ENCODE data around the gene SEC14L5.

The SEC14L5 gene

GRCh38 chr16:4922721-4923342, 35.3 kb upstream of the SEC14L5 start:
- no peak overlapping the region for H3K9ac ChIP-seq (ENCODE audit: low read length)
- H3K79me1 ChIP-seq (ENCODE audit: low read length), result no peaks in the 10 kb centered on the region
- no peak overlapping the region for H2BK5ac ChIP-seq (ENCODE audit: low read depth, low read length, poor library complexity)
- peaks cover 1% of the 10 kb centered on the region for H3K9me3 ChIP-seq (ENCODE audit: insufficient read depth, low read depth, low read length)
- no peak overlapping the region for H4K12ac ChIP-seq (ENCODE audit: low read depth, low read length)
- no peak overlapping the region for H3K4me2 ChIP-seq (ENCODE audit: low read length)
- no peak overlapping the region for H2AFZ ChIP-seq (ENCODE audit: insufficient read depth, low read length, poor library complexity)
- H3K27me3 ChIP-seq (ENCODE audit: insufficient read depth, low read length), result no peaks in the 10 kb centered on the region
- H3K4me3 ChIP-seq (ENCODE audit: low read depth, low read length), result no peak overlapping the region
- no peak overlapping the region for H3K23ac ChIP-seq (ENCODE audit: low read length)
- H2BK12ac ChIP-seq (ENCODE audit: low read length), result no peak overlapping the region
- H3K4me1 ChIP-seq (ENCODE audit: control insufficient read depth in 1 of 2, insufficient read depth in 2 of 2, low read length in 2 of 2), result peaks cover 14 to 16% of the 10 kb centered on the region in 2 experiments
- H4K8ac ChIP-seq (ENCODE audit: low read depth, low read length), result no peak overlapping the region
- no peak overlapping the region for H2AK5ac ChIP-seq (ENCODE audit: low read length)
- H2BK120ac ChIP-seq (ENCODE audit: insufficient read depth, low read length, poor library complexity), result no peak overlapping the region
- DNase-seq, result no peak
- no peak overlapping the region for H4K91ac ChIP-seq (ENCODE audit: low read depth, low read length)
- no peak overlapping the region for H3K18ac ChIP-seq (ENCODE audit: low read length)
- no peak overlapping the region for H3K14ac ChIP-seq (ENCODE audit: low read length)
- WGBS (ENCODE audit: extremely low coverage, insufficient coverage, insufficient read length), result no CpG with 5 or more reads among the region's 18 CpGs
- H3K36me3 ChIP-seq (ENCODE audit: control insufficient read depth in 1 of 2, insufficient read depth in 2 of 2, low read length in 2 of 2), result no peaks in the 10 kb centered on the region
- no peaks in the 10 kb centered on the region for H3K79me2 ChIP-seq (ENCODE audit: control insufficient read depth, insufficient read depth, low read length, poor library complexity)
- no peak overlapping the region for H3K4ac ChIP-seq (ENCODE audit: low read depth, low read length)
- H3K27ac ChIP-seq (ENCODE audit: low read depth, low read length), result no peak overlapping the region

GRCh38 chr16:4923853-4924252, 34.3 kb upstream of the SEC14L5 start:
- no peaks in the 10 kb centered on the region for H3K79me1 ChIP-seq (ENCODE audit: low read length)
- H4K91ac ChIP-seq (ENCODE audit: low read depth, low read length), result no peak overlapping the region
- H3K27ac ChIP-seq (ENCODE audit: low read depth, low read length), result no peak overlapping the region
- H3K4ac ChIP-seq (ENCODE audit: low read depth, low read length), result no peak overlapping the region
- H2BK5ac ChIP-seq (ENCODE audit: low read depth, low read length, poor library complexity), result no peak overlapping the region
- H2AFZ ChIP-seq (ENCODE audit: insufficient read depth, low read length, poor library complexity), result no peak overlapping the region
- H3K18ac ChIP-seq (ENCODE audit: low read length), result no peak overlapping the region
- peaks cover 1% of the 10 kb centered on the region for H3K9me3 ChIP-seq (ENCODE audit: insufficient read depth, low read depth, low read length)
- no peak overlapping the region for H3K23ac ChIP-seq (ENCODE audit: low read length)
- no peaks in the 10 kb centered on the region for H3K27me3 ChIP-seq (ENCODE audit: insufficient read depth, low read length)
- no peak overlapping the region for H2BK120ac ChIP-seq (ENCODE audit: insufficient read depth, low read length, poor library complexity)
- H2BK12ac ChIP-seq (ENCODE audit: low read length), result no peak overlapping the region
- no peak overlapping the region for H2AK5ac ChIP-seq (ENCODE audit: low read length)
- no peak overlapping the region for H4K12ac ChIP-seq (ENCODE audit: low read depth, low read length)
- H3K4me1 ChIP-seq (ENCODE audit: control insufficient read depth in 1 of 2, insufficient read depth in 2 of 2, low read length in 2 of 2), result peaks cover 11 to 12% of the 10 kb centered on the region in 2 experiments
- H4K8ac ChIP-seq (ENCODE audit: low read depth, low read length), result no peak overlapping the region
- no peak overlapping the region for H3K14ac ChIP-seq (ENCODE audit: low read length)
- H3K4me3 ChIP-seq (ENCODE audit: low read depth, low read length), result no peak overlapping the region
- no peak overlapping the region for H3K4me2 ChIP-seq (ENCODE audit: low read length)
- no CpG with 5 or more reads among the region's 6 CpGs for WGBS (ENCODE audit: extremely low coverage, insufficient coverage, insufficient read length)
- H3K36me3 ChIP-seq (ENCODE audit: control insufficient read depth in 1 of 2, insufficient read depth in 2 of 2, low read length in 2 of 2), result no peaks in the 10 kb centered on the region
- H3K79me2 ChIP-seq (ENCODE audit: control insufficient read depth, insufficient read depth, low read length, poor library complexity), result no peaks in the 10 kb centered on the region
- no peak for DNase-seq
- no peak overlapping the region for H3K9ac ChIP-seq (ENCODE audit: low read length)

- no peaks in the 10 kb centered on the region for H3K27me3 ChIP-seq (ENCODE audit: insufficient read depth, low read length)
- no peaks in the 10 kb centered on the region for H3K79me2 ChIP-seq (ENCODE audit: control insufficient read depth, insufficient read depth, low read length, poor library complexity)
- H3K9ac ChIP-seq (ENCODE audit: low read length), result no peak overlapping the region
- no peaks in the 10 kb centered on the region for H3K36me3 ChIP-seq (ENCODE audit: control insufficient read depth in 1 of 2, insufficient read depth in 2 of 2, low read length in 2 of 2)
- peaks cover 1% of the 10 kb centered on the region for H3K9me3 ChIP-seq (ENCODE audit: insufficient read depth, low read depth, low read length)
- no peak overlapping the region for H3K4me2 ChIP-seq (ENCODE audit: low read length)
- H4K12ac ChIP-seq (ENCODE audit: low read depth, low read length), result no peak overlapping the region
- H3K79me1 ChIP-seq (ENCODE audit: low read length), result no peaks in the 10 kb centered on the region
- H3K27ac ChIP-seq (ENCODE audit: low read depth, low read length), result no peak overlapping the region
- H3K4me3 ChIP-seq (ENCODE audit: low read depth, low read length), result no peak overlapping the region
- no peak overlapping the region for H2AFZ ChIP-seq (ENCODE audit: insufficient read depth, low read length, poor library complexity)
- no peak overlapping the region for H2BK12ac ChIP-seq (ENCODE audit: low read length)
- no peak overlapping the region for H2BK5ac ChIP-seq (ENCODE audit: low read depth, low read length, poor library complexity)
- H4K8ac ChIP-seq (ENCODE audit: low read depth, low read length), result no peak overlapping the region
- peaks cover 8 to 9% of the 10 kb centered on the region in 2 experiments for H3K4me1 ChIP-seq (ENCODE audit: control insufficient read depth in 1 of 2, insufficient read depth in 2 of 2, low read length in 2 of 2)
- H4K91ac ChIP-seq (ENCODE audit: low read depth, low read length), result no peak overlapping the region
- H2AK5ac ChIP-seq (ENCODE audit: low read length), result no peak overlapping the region
- no peak overlapping the region for H3K14ac ChIP-seq (ENCODE audit: low read length)
- no CpG with 5 or more reads among the region's 12 CpGs for WGBS (ENCODE audit: extremely low coverage, insufficient coverage, insufficient read length)
- DNase-seq, result no peak
- no peak overlapping the region for H2BK120ac ChIP-seq (ENCODE audit: insufficient read depth, low read length, poor library complexity)
- no peak overlapping the region for H3K4ac ChIP-seq (ENCODE audit: low read depth, low read length)
- H3K23ac ChIP-seq (ENCODE audit: low read length), result no peak overlapping the region
- no peak overlapping the region for H3K18ac ChIP-seq (ENCODE audit: low read length)
Observed at GRCh38 chr16:4924593-4925292, 33.4 kb upstream of the SEC14L5 start.

- no peak overlapping the region for H3K18ac ChIP-seq (ENCODE audit: low read length)
- H4K12ac ChIP-seq (ENCODE audit: low read depth, low read length), result no peak overlapping the region
- no peak overlapping the region for H4K91ac ChIP-seq (ENCODE audit: low read depth, low read length)
- no peaks in the 10 kb centered on the region for H3K27me3 ChIP-seq (ENCODE audit: insufficient read depth, low read length)
- no peak overlapping the region for H2AK5ac ChIP-seq (ENCODE audit: low read length)
- no CpG with 5 or more reads among the region's 5 CpGs for WGBS (ENCODE audit: extremely low coverage, insufficient coverage, insufficient read length)
- H3K4me3 ChIP-seq (ENCODE audit: low read depth, low read length), result no peak overlapping the region
- no peak overlapping the region for H3K9ac ChIP-seq (ENCODE audit: low read length)
- no peak overlapping the region for H3K23ac ChIP-seq (ENCODE audit: low read length)
- H2BK5ac ChIP-seq (ENCODE audit: low read depth, low read length, poor library complexity), result no peak overlapping the region
- no peaks in the 10 kb centered on the region for H3K79me2 ChIP-seq (ENCODE audit: control insufficient read depth, insufficient read depth, low read length, poor library complexity)
- H3K79me1 ChIP-seq (ENCODE audit: low read length), result no peaks in the 10 kb centered on the region
- H2BK120ac ChIP-seq (ENCODE audit: insufficient read depth, low read length, poor library complexity), result no peak overlapping the region
- peaks cover 1% of the 10 kb centered on the region for H3K9me3 ChIP-seq (ENCODE audit: insufficient read depth, low read depth, low read length)
- H3K14ac ChIP-seq (ENCODE audit: low read length), result no peak overlapping the region
- peaks cover 8 to 9% of the 10 kb centered on the region in 2 experiments for H3K4me1 ChIP-seq (ENCODE audit: control insufficient read depth in 1 of 2, insufficient read depth in 2 of 2, low read length in 2 of 2)
- no peak overlapping the region for H3K4me2 ChIP-seq (ENCODE audit: low read length)
- H3K4ac ChIP-seq (ENCODE audit: low read depth, low read length), result no peak overlapping the region
- H3K27ac ChIP-seq (ENCODE audit: low read depth, low read length), result no peak overlapping the region
- H2BK12ac ChIP-seq (ENCODE audit: low read length), result no peak overlapping the region
- no peak overlapping the region for H4K8ac ChIP-seq (ENCODE audit: low read depth, low read length)
- no peak for DNase-seq
- H3K36me3 ChIP-seq (ENCODE audit: control insufficient read depth in 1 of 2, insufficient read depth in 2 of 2, low read length in 2 of 2), result no peaks in the 10 kb centered on the region
- H2AFZ ChIP-seq (ENCODE audit: insufficient read depth, low read length, poor library complexity), result no peak overlapping the region
Observed at GRCh38 chr16:4925293-4925607, 32.9 kb upstream of the SEC14L5 start.
